ENCODE measurements around the gene NME7.
"Not testable (repeated sequence)": the region's sequence is repeated elsewhere in the genome, so short reads cannot be mapped to it uniquely, and the experiment has no call there.

Gene NME7

DNA sequence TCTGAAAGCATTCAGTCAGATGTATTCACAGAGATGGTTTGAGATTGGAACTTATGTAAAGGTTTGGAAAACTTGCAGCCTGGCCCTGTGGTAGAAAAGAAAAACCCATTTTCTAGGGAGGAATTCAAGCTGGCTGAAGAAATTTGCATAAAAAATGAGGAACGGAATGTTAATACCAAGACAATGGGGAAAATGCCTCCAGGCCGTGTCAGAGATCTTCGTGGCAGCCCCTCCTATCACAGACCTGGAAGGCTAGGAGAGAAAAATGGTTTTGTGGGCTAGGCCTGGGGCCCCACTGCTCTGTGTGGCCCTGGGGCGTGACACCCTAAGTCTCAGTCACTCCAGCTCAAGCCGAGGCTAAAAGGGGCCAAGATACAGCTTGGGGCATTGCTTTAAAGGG is 26.7 kb downstream of the NME7 start:
- no peak for DNase-seq

GRCh38 chr1:169339773-169340172 is 27.8 kb downstream of the NME7 start:
- DNase-seq, result no peak

DNA sequence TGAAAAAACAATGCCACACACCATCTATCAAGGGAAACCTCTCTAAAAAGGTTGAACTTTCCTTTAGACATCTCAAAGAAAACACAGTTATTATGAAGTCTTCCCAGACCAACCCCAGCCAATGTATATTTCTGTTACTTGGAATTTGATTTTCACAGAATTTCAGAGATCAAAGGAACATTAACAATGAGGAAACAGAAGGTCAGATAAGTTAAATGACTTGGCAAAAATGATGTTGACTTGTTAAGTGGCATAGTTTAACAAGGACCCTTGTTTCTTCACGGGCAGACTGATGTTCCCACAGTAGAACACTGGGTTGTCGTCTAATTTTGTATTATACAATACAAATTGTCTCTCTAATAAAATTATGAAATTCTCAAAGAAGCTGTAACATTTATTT is 29.0 kb downstream of the NME7 start:
- DNase-seq, result no peak

DNA sequence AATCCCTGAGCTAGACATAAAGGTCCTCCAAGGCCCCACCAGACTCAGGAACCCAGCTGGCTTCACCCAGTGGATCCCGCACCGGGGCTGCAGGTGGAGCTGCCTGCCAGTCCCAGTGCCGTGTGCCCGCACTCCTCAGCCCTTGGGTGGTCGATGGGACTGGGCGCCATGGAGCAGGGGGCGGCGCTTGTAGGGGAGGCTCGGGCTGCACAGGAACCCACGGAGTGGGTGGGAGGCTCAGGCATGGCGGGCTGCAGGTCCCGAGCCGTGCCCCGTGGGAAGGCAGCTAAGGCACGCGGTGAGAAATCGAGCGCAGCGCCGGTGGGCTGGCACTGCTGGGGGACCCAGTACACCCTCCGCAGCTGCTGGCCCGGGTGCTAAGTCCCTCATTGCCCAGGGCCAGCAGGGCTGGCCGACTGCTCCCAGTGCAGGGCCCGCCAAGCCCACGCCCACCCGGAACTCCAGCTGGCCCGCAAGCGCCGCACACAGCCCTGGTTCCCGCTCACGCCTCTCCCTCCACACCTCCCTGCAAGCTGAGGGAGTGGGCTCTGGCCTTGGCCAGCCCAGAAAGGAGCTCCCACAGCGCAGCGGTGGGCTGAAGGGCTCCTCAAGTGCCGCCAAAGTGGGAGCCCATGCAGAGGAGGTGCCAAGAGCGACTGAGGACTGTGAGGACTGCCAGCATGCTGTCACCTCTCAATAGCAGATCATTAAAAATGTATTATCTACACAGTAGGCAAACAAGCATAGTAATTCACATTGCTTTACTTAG is 30.5 kb downstream of the NME7 start:
- not testable (repeated sequence) for DNase-seq

GRCh38 chr1:169334727-169335126 is 32.9 kb downstream of the NME7 start:
- DNase-seq, result not testable (repeated sequence)

GRCh38 chr1:169330927-169331326 is 36.7 kb downstream of the NME7 start:
- DNase-seq, result no peak

DNA sequence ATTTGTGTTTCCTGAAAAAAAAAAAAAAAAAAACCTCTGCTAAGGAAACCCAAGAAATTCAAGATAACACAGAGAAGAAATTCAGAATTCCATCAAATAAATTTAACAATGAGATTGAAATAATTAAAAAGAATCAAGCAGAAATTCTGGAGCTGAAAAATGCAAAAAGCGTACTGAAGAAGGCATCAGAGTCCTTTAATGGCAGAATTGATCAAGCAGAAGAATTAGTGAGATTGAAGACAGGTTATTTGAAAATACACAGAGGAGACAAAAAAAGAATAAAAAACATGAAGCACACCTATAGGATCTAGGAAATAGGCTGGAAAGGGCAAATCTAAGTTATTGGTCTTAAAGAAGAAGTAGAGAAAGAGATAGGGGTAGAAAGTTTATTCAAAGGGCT is 38.2 kb downstream of the NME7 start:
- no peak for DNase-seq

- DNase-seq, result no peak
Measured at GRCh38 chr1:169327875-169328274, 39.7 kb downstream of the NME7 start.

GRCh38 chr1:169326956-169327268 is 40.7 kb downstream of the NME7 start:
- no peak for DNase-seq

DNA sequence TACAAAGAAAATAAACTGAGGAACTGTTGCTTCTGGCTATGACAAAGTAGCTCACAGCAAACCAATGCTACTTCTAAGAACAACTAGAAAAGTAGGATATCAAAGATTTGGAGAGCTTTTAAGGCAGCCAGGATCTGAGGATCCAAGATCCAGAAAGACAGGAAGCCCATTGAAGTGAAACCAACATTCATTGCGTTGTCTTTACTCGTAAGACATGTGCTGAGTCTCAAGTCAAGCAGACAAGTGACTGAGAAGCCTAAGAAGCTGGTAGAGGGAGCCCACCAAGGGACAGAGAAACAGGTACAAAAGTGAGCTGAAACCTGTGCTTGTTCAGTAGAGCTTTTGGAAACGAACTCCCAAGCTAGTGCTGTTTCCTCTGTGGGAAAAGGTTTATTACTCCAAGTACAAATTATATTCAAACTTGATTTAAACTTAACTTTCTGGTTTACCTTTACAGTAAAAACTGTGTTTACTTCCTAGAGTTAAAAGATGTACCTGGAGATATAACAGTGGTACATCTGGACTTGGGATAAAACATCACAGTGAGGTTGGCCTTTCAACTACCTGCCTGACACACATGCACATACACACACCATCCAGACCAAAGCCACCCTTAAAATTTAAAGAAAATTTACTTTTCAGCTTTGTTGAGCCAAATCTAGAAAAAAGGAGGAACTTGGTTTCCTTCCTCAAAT is 41.2 kb downstream of the NME7 start:
- no peak for DNase-seq

GRCh38 chr1:169325117-169325516 is 42.5 kb downstream of the NME7 start:
- no peak for DNase-seq

DNA sequence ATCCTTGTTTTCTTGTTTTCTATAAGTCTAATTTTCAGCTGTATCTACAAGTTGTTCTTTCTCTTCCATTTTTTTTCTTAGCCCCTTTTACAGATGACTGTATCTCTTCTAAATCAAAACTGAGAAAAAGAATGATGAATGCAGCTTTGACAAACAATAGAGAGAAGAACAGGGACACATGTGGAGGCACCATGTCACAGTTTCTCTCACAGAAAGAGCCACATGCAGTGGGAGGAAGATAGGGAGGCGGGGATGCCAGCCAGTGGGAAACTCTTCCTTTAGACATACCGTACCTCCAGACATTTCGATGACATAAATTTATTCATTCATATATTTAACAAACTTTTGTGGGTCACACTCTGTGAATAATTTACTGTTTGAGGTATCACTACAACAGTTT is 45.5 kb downstream of the NME7 start:
- DNase-seq, result no peak

DNA sequence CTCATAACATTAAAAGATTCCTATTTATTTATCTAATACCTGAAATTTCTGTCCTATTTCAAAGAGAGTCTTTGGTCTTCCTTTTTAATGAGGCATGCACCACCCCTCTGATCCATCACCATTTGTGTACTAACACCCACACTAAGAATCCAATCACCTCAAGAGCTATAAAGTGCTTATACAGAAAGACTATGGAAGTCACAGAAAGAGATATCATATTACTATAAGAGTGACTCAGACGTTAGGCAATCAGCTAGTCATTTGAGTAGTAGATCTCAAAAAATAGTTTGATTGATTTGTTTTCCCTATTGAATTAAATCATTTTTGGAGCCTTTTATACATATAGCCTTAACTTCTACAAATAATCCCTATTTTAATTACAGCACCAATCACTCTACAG is 46.1 kb downstream of the NME7 start:
- no peak for DNase-seq

GRCh38 chr1:169318536-169319244 is 48.9 kb downstream of the NME7 start:
- DNase-seq, result no peak

DNA sequence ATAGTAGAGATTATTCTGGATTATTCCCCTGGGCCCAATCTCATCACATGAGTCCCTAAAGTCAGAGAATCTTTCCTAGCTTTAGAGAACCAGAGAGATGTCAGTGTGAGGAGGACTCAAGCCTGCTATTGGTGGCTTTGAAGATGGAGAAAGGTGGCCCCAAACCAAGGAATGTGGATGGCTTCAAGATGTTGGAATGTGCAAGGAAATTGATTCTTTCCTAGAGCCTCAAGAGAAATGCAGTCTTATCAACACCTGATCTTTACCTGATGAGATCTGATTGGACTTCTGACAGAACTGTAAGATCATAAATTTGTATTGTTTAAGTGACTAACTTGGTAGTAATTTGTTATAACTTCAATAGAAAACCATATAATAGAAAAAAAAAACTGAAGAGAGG is 51.0 kb downstream of the NME7 start:
- no peak for DNase-seq

DNA sequence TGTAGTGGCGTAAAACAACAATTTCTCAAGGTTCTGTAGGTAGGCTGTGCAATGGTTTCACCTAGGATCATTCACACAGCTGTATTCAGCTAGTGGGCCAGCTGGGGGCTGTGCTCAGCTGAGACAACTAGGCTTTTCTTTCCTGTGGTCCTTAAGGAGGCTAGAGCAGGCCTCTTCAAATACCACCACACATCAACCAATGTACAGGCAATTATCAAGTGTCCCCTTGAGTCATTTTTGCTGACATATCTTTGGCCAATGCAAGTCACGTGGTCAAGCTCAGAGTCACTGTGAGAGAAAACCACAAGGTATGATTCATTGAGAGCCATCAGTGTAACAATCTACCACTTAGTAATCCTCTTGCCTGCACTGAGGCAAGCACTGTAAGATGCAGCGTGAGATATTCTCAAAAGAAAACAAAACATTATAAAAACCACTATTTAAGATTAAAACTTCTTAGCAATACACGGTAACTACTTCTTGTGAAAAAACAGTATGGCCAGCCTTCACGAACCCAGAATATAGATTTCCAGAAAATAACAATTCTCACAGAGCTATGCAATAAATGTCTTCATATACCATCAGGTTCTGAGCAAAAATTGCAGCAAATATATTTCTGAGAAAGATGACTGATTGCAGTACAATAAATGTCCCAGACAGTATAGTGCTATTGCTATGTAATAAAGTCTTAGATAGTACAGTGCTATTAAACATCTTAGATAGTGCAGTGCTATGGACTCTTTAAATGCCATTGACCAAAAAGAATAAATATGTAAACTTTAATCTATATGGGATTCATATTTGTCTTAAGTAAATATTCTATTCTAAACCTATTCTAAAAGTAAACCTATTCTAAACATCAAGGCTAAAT is 55.3 kb downstream of the NME7 start:
- DNase-seq, result no peak

GRCh38 chr1:169309178-169310166 is 58.1 kb downstream of the NME7 start:
- peak; percentile 30 for DNase-seq

GRCh38 chr1:169308313-169309039 is 59.1 kb downstream of the NME7 start:
- DNase-seq, result no peak

- DNase-seq, result no peak
Measured at GRCh38 chr1:169307176-169307575, 60.4 kb downstream of the NME7 start.

DNA sequence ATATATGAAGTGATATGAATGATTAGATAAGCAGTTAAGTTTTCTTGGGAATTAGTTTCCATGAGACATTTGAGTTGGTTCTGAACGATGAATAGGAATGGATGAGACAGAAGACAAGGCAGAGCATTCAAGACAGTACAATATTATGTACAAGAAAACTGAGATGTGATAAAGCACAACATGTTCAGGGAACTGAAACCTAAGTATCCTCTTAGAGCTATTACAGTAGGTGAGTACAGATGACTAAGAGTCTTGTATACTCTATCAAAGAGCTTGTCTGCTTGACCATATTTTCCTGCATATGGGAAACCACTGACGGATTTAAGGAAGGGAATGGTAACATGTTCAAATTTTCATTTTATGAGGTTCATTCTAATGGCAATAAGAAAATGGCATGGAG is 61.6 kb downstream of the NME7 start:
- no peak for DNase-seq

GRCh38 chr1:169305356-169305755 is 62.2 kb downstream of the NME7 start:
- no peak for DNase-seq
